OCI-LY1 (cell line): ENCODE results near the gene JAKMIP2.

Experiments
- H2AFZ ChIP-seq: fragments of 200-600 bp; sonication (generic), shearing (Covaris generic); 2 replicates; pipeline ENCODE4 v1.6.0; 2014; ENCODE audit warnings: antibody characterized with exemption, mild to moderate bottlenecking, low read length
- H3F3A ChIP-seq: fragments of 200-600 bp; sonication (generic), shearing (Covaris generic); 2 replicates; pipeline ENCODE4 v1.6.0; 2014; ENCODE audit warnings: mild to moderate bottlenecking, antibody characterized with exemption, low read length, moderate library complexity; ENCODE audit not compliant: insufficient read depth
- H3K27ac ChIP-seq: fragments of 200-600 bp; sonication (generic); 2 replicates; pipeline ENCODE4 v1.5.1; 2014; ENCODE audit warnings: low read length, mixed run types, mild to moderate bottlenecking, low read depth; ENCODE audit not compliant: poor library complexity, severe bottlenecking
- H3K27me3 ChIP-seq: fragments of 200-600 bp; sonication (generic); 2 replicates; pipeline ENCODE4 v1.6.0; 2014; ENCODE audit warnings: antibody characterized with exemption, mild to moderate bottlenecking, low read length, moderate library complexity; ENCODE audit not compliant: insufficient read depth
- H3K36me3 ChIP-seq: fragments of 200-600 bp; sonication (generic); 2 replicates; pipeline ENCODE4 v1.6.1; 2014; ENCODE audit warnings: mild to moderate bottlenecking, antibody characterized with exemption, low read length, moderate library complexity, mixed read lengths; ENCODE audit not compliant: insufficient read depth
- H3K4me1 ChIP-seq: fragments of 200-600 bp; sonication (generic); 2 replicates; pipeline ENCODE4 v1.5.1; 2014; ENCODE audit warnings: mild to moderate bottlenecking, low read length, moderate library complexity; ENCODE audit not compliant: insufficient read depth, severe bottlenecking
- H3K4me2 ChIP-seq: fragments of 200-600 bp; sonication (generic), shearing (Covaris generic); 2 replicates; pipeline ENCODE4 v1.6.1; 2014; ENCODE audit warnings: low read length
- H3K4me3 ChIP-seq: fragments of 200-600 bp; sonication (generic); 2 replicates; pipeline ENCODE4 v1.5.1; 2014; ENCODE audit warnings: low read length, low read depth, mild to moderate bottlenecking, mixed read lengths; ENCODE audit not compliant: poor library complexity, severe bottlenecking
- H3K79me2 ChIP-seq: fragments of 200-600 bp; shearing (Covaris generic); 2 replicates; pipeline ENCODE4 v1.6.1; 2016; ENCODE audit warnings: mixed run types, low read length, mixed read lengths; ENCODE audit not compliant: insufficient read depth
- H3K9ac ChIP-seq: fragments of 200-600 bp; sonication (generic), shearing (Covaris generic); 2 replicates; pipeline ENCODE4 v1.6.1; 2014; ENCODE audit warnings: mild to moderate bottlenecking, low read length, mixed read lengths
- H3K9me2 ChIP-seq: fragments of 200-600 bp; sonication (generic), shearing (Covaris generic); 2 replicates; pipeline ENCODE4 v1.6.1; 2014; ENCODE audit warnings: low read depth, mild to moderate bottlenecking, low read length, mixed read lengths
- H3K9me3 ChIP-seq: fragments of 200-600 bp; shearing (Covaris generic); 2 replicates; pipeline ENCODE4 v1.6.1; 2014; ENCODE audit warnings: low read length, mixed read lengths
- H4K20me1 ChIP-seq: fragments of 200-600 bp; sonication (generic), shearing (Covaris generic); 2 replicates; pipeline ENCODE4 v1.6.0; 2016; ENCODE audit warnings: mild to moderate bottlenecking, low read length; ENCODE audit not compliant: insufficient read depth
- EZH2 ChIP-seq: fragments of 200-600 bp; sonication (generic), shearing (Covaris generic); IDR thresholded peaks from 2 replicates; pipeline ENCODE4 v1.8.0; 2017; ENCODE audit warnings: borderline replicate concordance, mixed run types, mild to moderate bottlenecking, antibody characterized with exemption, low read length, moderate library complexity, mixed read lengths
- TF ChIP-seq, protein P1 (sequence below): fragments of 200-600 bp; sonication (generic), shearing (Covaris generic); IDR thresholded peaks from 2 replicates; pipeline ENCODE4 v1.5.1; 2017; ENCODE audit warnings: mild to moderate bottlenecking, antibody characterized with exemption, low read length, moderate library complexity, mixed read lengths

JAKMIP2 gene

DNA sequence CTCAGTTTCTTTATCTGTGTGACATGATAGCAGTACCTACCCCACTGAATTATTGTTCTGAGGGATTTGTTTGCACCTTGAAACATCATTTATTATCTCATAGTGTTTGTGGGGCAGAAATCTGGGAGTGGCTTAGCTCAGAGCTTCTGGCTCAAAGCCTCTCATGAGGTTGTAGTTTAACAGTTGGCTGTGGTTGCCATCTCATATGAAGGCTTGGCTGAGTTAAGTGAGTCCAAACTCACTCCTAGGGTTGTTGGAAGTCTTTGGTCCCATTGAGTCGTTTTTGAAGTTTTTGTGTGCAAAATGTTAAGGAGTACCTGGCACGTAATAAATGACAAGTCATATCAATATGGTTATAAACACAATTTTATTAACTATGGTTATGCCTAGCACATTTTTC, 3.6 kb upstream of the JAKMIP2 start:
- Histone ChIP-seq H3K9me2 (no peaks in the 10 kb centered on the region), H3K4me3 (no peak overlapping the region), H4K20me1 (no peaks in the 10 kb centered on the region), H3K4me1 (peaks cover 10% of the 10 kb centered on the region), H3K27me3 (no peaks in the 10 kb centered on the region), H3K36me3 (no peaks in the 10 kb centered on the region), H3K27ac (no peak overlapping the region), H3K4me2 (no peak overlapping the region), H2AFZ (no peak overlapping the region), H3K9ac (no peak overlapping the region), H3F3A (no peaks in the 10 kb centered on the region), H3K9me3 (no peaks in the 10 kb centered on the region), H3K79me2 (no peaks in the 10 kb centered on the region)
- TF ChIP-seq EZH2, result no peak
- TF ChIP-seq, protein P1, sequence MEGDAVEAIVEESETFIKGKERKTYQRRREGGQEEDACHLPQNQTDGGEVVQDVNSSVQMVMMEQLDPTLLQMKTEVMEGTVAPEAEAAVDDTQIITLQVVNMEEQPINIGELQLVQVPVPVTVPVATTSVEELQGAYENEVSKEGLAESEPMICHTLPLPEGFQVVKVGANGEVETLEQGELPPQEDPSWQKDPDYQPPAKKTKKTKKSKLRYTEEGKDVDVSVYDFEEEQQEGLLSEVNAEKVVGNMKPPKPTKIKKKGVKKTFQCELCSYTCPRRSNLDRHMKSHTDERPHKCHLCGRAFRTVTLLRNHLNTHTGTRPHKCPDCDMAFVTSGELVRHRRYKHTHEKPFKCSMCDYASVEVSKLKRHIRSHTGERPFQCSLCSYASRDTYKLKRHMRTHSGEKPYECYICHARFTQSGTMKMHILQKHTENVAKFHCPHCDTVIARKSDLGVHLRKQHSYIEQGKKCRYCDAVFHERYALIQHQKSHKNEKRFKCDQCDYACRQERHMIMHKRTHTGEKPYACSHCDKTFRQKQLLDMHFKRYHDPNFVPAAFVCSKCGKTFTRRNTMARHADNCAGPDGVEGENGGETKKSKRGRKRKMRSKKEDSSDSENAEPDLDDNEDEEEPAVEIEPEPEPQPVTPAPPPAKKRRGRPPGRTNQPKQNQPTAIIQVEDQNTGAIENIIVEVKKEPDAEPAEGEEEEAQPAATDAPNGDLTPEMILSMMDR, result no peak

DNA sequence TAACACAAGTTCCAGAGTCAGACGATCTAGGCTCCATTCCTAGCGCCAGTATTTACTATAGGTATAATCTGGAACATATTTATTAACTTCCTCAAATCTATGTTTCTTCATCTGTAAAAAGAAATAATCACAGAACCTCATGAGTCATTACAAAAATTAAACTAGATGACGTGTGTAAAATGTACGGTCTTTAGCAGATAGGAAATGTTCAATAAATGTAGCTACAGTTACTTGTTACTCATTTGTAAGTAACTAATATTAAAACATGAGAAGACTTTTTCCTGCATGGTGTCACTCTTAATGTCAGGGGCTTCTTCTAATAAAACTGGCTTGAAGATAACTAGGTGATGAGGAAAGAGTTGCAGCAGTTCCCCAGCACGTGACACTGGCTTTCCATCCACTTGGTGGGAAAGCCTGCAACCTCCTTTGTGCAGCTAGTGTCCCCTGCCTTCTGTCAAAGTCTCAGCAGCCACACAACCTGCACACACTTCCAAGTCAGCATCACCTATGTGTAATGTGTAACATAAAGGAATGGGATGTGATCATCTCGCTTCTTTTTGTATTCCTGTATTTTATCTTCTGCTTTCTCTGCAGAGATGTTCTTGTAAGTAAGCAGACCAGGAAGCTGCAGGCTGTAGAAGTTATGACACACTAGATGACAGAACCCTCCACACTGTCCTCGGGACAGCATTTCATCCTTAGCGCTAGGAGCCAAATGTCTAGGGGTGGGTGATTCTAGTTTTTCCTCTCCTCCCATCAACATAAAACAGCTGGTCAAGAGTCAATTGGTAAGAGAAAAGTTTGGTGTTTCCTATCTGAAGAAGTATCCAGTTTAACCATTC, 1.8 kb upstream of the JAKMIP2 start:
- H3K4me1 ChIP-seq, result peaks cover 10% of the 10 kb centered on the region
- no peak overlapping the region for H3K4me2 ChIP-seq
- no peaks in the 10 kb centered on the region for H4K20me1 ChIP-seq
- no peaks in the 10 kb centered on the region for H3K27me3 ChIP-seq
- H3K36me3 ChIP-seq, result no peaks in the 10 kb centered on the region
- no peaks in the 10 kb centered on the region for H3K79me2 ChIP-seq
- H3K27ac ChIP-seq, result no peak overlapping the region
- H3K9ac ChIP-seq, result no peak overlapping the region
- no peaks in the 10 kb centered on the region for H3F3A ChIP-seq
- TF ChIP-seq, protein P1, result no peak
- no peak for TF ChIP-seq EZH2
- H3K9me2 ChIP-seq, result no peaks in the 10 kb centered on the region
- H2AFZ ChIP-seq, result no peak overlapping the region
- H3K9me3 ChIP-seq, result no peaks in the 10 kb centered on the region
- H3K4me3 ChIP-seq, result no peak overlapping the region

DNA sequence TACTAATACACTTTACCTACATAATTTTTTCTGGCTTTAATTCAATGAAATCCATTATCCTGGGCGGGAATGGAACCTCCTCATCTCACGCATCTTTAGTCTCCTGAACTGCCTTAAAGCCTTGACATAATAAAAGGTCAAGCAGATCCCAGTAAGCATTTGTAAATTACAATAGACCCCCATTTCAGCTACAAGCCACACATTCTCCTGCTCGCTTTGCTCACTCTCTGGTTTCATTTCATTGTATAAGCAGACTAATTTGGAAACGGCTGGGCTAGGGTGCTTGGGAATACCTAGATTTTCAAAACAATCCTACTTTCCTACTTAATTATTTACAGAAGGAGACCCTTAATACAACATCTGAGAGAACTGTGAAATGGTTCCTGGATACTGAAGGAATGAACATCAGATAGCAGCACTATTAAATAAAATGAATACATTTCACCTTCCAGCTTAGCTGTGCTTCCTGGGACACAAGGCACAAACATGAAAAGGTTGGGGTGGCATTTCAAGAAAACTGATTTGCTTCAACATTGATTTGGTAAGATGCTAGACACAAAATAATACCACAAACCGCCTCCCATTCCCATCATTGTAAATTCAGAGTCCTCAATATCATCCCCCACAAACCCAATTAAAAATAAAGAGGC, 1.5 kb downstream of the JAKMIP2 start:
- Histone ChIP-seq H3K4me2 (no peak overlapping the region), H3K79me2 (no peaks in the 10 kb centered on the region), H3K36me3 (no peaks in the 10 kb centered on the region), H3K27me3 (no peaks in the 10 kb centered on the region), H3F3A (no peaks in the 10 kb centered on the region), H4K20me1 (no peaks in the 10 kb centered on the region), H3K4me1 (peaks cover 10% of the 10 kb centered on the region), H3K9me3 (no peaks in the 10 kb centered on the region), H3K4me3 (no peak overlapping the region), H3K9ac (no peak overlapping the region), H3K27ac (no peak overlapping the region), H3K9me2 (no peaks in the 10 kb centered on the region; the same call in 1 of the 2 replicates), H2AFZ (no peak overlapping the region)
- TF ChIP-seq, protein P1, result no peak
- TF ChIP-seq EZH2, result no peak
